GM18502 (cell line): ENCODE measurements around the gene IGF1R.

Experiments used
- ATAC-seq: cut with Tn5 transposase; IDR thresholded peaks from one replicate; pipeline ENCODE4 v1.9.1; 2021; ENCODE audit warnings: mild to moderate bottlenecking; ENCODE audit not compliant: unreplicated experiment, poor library complexity

The IGF1R gene

DNA sequence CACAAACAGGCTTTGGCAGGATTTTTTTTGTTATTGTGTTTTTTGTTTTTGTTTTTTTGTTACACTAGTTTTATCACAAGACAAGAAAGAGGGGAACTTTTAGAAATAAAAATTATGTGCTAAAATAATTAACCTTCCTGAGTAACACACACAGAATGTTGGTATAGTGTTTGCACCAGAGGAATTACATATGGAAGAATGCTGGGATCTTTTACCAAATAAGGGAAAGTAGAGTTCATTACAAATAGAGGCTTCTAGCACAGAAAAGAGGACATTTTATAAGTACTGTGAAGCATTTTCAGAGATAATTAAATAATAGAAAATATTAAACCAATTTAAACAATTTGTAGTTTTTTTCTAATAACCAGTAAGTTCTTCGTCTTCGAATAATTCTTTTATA, 116.0 kb downstream of the IGF1R start:
- ATAC-seq, result no peak

DNA sequence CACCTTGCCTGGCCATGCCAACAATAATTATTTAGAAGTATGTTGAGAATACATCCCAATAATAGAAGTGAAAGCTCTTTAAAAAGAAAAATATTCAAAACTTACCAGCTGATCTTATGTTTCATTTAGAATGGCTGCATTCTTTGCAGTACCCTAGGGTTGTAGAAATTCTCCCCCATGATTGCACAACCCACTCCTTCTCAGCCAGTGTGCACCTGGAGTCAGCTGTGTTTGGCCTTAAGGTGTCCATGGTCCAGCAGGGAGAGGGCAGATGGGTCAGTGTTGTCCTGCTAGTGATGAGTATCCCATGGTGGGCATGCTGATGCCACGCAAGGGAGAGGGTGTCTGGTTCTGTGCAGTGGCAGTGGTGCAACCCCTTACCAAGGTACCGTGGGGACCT, 117.3 kb downstream of the IGF1R start:
- no peak for ATAC-seq

DNA sequence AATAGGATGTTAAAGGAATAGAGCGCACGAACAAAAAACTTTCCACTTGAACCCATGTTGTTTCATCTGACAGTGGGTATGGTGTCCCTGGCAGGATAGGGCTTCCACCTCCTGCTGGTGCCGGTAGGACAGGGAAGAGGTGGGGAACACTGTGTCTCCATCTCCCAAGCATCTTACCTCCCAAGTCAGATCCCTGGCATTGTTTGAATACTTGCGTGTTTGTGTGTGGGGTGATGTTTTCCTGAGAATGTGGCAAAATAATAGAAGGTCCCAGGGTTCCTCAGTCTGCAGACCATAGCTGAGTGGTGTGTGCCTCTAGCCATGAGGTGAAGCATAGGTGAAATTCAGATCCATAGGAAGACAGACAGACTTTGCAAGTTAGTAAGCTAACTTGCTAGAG, 119.4 kb downstream of the IGF1R start:
- no peak for ATAC-seq

DNA sequence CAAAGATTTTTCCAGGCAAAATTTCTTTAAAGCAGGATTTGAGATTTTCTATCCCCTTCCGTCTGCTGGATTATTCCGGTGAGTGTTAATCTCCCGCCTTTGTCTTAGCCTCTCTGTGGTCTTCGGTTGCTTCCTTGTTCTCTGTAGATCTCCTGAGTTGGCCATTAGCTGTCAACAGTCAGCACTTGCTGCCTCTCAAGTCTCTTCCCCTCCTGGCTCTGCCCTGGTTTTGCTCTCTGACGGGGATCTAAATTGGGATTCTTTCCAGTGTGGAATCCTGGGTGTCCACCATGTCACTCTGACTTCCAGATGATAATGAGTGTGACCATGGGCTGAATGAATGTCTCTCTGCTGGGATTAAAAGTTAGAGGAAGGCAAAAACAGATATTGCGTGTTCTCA, 121.5 kb downstream of the IGF1R start:
- ATAC-seq, result no peak

DNA sequence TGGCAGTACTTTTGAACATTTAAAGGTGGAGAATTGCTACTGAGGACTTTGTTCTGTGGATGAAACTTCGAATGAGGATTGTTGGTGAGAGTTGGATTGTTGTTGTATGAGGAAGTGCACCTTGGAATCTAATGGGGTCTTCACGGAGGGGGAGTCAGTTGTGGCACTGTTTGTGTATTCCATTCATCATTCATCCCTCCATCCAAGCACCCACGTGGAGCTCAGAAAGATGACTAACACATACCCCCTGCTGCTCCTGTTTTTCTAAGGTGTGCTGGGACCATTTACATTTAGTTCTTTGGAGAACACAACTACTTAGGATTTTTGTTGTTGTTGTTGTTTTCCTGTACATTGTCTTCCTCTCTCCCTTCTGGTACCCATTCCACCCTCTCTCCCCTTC, 122.6 kb downstream of the IGF1R start:
- no peak for ATAC-seq

DNA sequence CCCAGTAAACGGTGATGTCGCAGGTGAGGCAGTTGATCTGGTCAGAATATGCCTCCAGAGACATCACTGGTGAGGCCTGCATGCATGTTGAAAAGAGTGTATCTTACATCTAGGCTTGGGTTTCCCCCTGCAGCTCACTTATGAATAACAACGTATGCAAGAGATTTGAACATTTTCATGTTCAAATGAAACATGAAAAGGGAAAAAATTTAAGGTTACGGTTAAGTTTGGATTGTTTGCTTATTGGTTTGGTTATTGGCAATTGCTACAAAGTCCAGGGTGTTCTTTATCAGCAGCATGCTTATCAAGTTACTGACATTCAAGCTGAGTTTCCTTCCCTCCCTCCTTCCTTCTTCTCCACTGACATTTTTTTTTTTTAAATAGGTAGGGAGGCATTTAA, 123.2 kb downstream of the IGF1R start:
- no peak for ATAC-seq

DNA sequence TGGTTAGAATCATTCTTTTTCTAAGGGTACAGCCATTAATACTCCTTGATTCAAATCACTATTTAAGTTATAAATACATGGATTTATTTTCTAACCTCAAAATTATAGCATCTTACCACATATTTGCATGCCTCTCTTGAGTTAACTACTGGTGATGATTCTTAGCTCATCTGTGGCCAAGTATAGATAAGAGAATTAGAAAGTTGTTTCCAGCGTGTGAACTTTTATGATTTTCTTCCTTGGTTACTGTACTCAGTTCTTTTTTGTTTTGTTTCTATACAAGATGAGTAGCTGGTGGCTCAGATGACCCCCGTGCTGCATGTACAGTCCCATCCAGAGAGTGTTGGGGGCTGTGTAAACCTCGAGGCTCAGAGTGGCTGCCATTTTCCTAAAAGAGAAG, 124.6 kb downstream of the IGF1R start:
- no peak for ATAC-seq

DNA sequence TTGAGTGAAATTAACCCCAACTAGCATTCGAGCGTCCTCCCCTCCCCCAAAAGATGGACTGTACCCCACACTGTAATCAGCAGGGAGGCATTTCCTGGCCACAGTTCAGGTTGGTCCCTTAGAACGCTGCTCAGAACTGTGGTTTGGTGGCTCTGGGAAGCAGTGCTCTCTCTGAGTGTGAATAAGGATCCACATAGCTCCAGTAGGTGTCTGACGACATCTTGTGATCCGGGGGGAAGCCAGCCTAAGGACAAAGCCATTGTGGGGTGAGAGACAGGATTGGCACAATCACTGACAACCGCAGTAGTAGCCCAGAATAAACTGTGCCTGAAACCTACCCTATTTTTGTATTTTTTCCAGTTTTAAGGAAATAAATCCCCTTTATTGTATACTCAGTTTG, 125.3 kb downstream of the IGF1R start:
- no peak for ATAC-seq

DNA sequence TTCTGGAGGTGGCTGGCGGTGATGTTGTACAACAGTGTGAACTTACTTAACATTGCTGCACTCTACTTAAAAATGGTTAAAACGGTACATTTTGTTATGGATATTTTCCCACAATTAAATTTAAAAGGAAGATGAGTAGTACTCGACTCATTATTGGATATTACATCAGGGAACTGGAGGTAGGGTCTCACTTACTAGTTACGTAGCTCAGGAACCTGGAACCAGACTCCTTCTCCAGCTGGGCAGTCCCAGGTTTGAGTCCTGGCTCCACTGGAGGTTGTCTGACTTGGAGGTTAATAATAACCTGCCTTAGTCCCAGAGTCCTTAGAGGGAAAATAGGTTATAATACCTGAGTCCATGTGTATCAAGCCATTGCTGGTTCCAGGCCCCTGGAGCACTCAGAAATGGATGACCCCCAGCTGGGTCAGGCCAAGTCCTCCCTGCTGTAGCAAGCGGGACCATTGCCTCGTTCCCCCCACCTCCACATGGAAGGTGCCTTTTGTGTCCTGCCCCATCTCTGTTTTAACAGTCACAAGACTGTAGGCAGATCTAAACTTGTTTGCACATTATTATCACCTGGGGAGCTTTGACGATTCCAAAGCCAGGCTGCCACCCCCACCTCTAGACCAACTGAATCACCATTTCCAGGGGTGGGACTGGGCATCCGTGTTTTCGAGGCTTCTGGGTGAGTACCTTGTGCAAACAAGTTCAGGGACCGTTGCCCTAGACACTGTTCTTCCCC, 126.6 kb downstream of the IGF1R start:
- ATAC-seq, result no peak

DNA sequence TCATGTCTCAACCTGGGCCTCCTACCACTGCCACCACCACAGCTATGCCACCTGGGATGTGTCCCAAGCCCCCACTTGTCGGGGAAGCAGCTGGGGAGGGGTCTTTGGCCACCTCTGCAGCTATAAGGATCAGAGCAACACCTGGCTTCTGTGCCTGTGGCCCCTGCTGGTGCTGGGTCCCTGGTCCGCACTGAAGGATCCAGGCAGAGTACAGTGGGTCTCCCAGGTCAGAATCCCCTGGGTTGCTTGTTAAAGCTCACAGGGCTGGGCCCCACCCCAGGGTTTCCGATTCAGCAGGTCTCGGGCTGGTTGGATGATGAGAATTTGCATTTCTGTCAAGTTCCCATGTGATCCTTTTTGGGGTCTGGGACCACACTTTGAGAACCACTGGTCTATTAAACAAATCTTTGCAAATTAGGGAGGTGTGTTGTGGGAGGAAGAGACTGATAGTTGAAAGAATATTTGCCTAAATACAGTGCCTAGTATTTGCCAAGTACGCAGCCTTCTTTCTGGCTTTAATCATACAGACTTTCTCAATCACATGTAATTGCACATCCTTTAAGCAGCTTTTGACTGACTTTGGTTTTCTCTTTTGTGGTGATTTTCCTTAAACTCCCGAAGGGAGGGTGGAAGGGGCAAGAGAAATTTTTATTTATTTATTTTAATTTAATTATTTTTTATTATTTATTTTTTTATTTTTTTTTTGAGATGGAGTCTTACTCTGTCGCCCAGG, 127.3 kb downstream of the IGF1R start:
- ATAC-seq, result no peak

DNA sequence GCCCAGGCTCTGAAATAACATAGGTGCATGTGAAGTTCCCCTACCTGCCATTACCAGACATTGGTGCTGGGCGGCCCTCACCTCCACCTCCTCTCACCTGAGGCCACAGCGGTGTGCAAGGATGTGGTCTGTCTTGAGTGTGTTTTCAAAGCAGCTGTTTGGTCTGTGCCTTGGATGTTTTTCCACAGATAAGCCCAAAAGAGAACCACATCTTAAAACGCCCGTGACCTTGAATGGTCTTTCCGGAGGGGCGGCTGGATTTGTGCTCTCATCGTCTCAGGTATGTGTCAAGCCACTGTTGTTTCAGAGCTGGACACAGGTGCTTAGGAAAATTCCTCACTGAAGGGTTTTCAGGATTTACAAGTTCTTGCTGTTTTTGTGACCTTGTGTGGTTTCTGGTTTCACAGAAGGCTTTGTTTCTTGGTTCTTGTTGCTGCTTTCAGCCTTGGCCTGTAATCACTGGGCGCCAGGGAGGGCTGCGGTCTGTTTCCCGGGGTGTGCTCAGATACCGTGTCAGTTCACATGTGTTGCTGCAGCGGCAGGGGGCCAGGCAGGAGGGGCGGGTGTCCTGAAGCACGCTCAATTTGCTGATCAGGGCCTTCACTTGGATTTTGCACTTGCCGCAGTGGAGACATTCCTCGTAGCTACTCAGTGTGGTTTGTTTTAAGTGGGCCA, 128.4 kb downstream of the IGF1R start:
- peak; percentile 84 for ATAC-seq

DNA sequence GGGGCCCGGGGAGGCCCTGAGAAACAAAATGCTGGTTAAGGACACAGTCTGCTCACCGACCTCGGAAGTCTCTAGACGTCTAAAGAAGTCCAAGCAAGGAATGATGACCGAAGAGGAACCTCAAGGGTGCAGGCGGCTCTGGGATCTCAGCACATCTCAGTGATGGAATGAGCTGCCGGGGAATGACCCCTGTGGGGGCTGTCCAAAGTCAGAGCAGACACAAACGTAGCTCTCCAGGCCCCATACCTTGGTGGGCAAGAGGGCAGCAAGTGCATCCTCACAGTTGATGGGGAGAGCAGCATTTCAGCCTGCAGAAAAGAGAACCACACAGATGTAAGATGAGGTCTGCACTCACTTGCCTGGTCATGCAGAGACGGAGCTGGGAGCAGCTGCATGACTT, 129.1 kb downstream of the IGF1R start:
- no peak for ATAC-seq

DNA sequence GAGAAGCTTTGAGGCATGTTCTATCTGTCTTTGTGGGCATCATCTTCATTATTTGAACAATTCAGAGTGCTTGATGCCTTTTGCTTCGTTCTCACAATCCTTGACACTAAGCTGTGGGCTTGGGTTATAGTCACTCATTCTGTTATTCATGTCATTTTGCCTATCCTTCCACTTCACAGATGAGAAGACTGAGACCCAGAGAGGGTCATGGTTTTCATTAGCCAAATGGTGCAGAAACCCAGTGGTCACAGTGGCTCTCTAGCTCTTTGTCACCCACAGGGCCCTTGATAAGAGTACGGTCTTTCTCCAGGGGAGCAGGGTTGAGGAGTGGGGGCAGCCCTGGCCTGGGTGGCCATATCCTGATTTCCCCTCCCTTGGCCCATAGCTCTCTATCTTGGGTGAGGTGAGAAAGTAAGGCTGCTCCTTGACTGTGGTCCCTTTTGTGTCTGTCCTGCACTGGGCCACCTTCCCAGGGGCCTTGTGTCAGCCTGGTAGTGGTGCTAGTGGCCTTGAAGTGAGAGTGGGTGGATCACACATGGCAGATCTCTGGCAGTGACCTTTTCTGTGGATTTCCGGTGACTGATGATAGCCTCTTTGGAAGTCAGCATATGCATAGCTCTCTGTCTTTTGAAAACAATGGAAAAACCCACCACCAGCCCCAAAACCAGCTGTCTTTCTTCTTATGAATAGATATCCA, 130.1 kb downstream of the IGF1R start:
- no peak for ATAC-seq

DNA sequence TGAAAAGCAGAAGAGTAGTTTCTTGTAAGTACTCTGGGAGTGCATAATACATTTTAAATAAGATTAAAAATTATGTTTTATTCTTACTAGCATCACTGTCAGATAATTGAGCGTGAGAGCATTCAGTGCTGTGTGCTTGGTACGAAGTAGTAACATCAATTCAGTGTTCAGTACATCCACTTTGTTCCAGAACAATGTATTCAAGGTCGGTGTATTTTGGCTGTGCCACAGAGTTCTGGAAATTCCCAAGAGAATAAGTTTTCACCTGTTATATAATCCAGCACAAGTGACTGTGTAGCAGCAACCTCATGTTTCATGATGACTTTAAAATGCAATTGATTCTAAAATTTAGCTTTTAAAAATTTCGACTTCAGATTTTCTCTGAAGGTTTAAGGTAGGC, 130.6 kb downstream of the IGF1R start:
- no peak for ATAC-seq

DNA sequence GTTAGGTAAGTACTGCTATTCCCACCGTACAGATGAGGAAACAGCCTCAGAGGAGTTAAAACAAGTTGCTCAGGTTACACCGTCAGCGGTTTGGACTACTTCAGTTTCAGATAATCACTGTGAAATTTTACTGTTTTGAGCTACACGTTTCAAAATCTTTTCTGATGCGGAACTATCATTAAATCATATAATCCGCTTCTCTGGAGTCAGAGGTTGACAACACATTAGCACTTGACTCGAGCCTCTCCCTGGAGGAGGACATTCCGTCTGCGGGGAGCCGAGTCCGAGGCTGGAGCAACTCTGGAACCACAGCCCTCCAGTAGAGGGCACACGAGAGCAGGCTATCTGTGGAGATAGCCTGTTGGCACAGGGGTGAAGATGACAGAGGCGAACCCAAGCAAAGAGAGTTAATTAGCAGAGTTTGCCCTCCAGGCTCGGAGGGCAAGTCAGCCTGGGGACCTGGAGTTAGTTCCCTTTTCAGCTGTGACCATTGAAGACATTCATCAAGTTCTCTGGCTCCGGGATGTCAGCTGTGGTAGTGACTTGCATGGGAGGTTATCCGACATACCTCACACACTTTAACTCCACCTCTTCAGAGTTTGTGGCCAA, 131.2 kb downstream of the IGF1R start:
- peak; percentile 76 for ATAC-seq

DNA sequence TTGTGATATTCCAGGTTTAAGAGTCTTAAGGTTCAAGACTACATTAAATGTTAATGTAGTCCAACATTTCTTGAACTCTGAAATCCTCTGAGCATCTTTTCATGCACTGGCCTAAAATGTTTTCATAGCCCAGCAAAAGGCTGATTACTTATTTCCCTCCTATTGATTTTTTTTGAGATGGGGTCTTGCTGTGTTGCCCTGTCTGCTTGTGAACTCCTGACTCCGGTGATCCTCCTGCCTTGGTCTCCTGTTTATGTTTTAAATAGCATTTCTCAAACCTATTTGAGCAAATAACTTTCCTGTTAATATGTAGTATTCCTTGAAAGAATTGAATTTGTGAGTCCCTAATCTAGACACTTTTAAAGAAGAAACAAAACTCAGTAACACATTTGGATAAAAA, 133.5 kb downstream of the IGF1R start:
- ATAC-seq, result no peak

DNA sequence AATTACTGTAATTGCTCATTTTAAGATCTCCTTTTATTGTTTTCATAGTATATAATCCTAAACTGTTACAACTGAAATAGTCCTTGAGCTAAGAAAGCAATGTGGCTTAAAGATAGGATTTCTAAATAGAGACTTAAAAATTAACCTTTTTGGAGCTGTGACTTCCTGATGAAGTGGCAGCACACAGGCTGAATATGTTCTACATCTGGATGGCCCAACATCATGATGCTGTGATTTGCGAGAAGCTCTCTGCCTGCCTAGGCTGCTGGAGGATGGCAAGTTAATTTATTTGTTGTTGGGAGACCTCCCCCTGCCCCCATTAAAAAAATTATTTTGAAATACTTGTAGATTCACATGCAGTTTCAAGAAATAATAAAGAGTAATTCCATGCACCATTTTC, 134.5 kb downstream of the IGF1R start:
- no peak for ATAC-seq

DNA sequence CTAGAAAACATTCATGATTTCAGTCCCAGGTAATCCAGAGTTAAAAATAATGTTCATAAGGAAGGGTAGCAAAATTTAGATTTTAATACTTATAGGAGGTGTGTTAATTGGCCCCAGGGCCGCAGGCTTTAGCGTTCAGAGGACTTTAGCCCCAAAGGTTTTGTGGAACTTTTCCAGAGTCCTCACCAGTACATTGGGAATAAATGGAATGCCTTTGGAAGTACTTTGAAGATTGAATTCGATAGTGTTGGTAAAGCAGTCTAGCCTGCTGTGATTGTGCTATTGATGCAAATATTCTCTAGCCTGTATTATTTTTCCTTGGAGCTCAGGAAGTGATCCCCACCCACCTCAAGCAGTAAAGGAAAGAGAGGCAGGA, 137.1 kb downstream of the IGF1R start:
- no peak for ATAC-seq

DNA sequence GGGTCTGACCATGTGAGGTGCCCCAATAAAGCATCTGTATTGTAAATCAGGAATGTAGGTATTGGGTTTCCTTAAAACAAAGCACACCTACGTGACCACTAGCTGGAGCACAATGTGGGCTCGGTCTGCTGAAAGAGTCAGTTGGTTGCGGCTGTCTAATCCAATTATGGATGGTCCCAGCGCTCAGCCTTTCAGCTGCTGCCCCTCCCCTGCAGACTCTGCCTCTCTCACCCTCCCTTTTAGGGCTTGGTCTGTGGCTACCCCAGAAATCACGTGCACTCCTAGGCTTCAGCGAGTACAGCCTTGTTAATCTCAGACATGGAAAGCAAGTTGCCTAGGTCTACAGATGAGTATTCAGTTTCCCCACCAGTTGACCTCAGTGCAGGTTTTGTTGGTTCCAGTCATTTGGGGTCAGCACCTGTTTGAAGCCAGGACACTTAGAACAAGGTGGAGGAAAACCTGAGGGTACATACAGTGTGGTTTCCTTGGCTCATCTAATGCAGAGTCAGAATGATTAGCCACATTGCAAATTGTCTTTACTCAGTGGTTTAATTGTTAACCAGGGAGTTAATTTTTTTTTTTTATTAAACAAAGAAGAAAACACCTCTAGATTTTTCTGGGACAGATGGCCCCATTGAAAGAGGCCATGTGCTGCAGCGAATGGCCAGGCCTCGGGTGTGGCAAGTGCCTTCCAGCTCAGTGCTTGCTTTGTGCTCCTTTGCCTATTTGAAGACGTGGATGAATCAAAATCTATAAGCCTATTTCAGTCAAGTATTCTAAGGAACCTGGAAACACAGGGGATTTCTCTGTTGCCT, 137.7 kb downstream of the IGF1R start:
- ATAC-seq, result peak; percentile 73

DNA sequence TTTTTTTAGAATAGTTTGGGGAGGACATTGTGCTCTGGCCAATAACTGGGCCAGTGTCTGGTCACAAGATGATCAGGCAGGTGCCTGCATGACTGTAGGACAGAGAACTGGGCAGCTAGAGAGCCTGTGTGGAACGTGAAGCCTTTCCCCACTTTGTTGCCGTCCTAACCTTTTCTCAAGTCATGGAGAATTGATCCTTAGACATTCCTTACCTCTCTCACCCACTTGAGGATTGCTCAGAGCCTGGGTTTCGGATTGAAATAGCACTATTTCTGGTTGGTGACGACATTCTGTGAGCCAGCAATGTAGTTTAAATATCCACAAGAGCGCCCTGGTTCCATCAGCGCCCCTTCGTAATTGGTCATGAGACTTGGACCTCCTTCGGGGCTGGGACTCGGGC, 138.4 kb downstream of the IGF1R start:
- peak; percentile 21 for ATAC-seq
